Spinal cord (tissue), 10 donors: ENCODE results near the gene MRPL39. TPM values are rescaled to one million over a fixed set of nuclear protein-coding genes. Genes with fewer than 3 reads are reported as not detected.
"Not testable (repeated sequence)": the region's sequence is repeated elsewhere in the genome, so short reads cannot be mapped to it uniquely, and the experiment has no call there.

Source experiments
- DNase-seq, 6 donors: peaks; one replicate each; pipeline versions ENCODE4 v3.0.0 to v3.0.0-alpha.2; 2013 to 2015; ENCODE audit warnings: low spot score in 6 of 6, low read depth in 4 of 6
- H3K27ac ChIP-seq: one replicate; pipeline ENCODE4 v1.5.1; 2013; ENCODE audit warnings: low read depth, low read length, control low read depth
- H3K27me3 ChIP-seq: one replicate; pipeline ENCODE4 v1.6.1; 2013; ENCODE audit warnings: low read length; ENCODE audit not compliant: control insufficient read depth, insufficient read depth
- H3K36me3 ChIP-seq: one replicate; pipeline ENCODE4 v1.6.1; 2013; ENCODE audit warnings: low read length; ENCODE audit not compliant: control insufficient read depth, insufficient read depth
- H3K4me1 ChIP-seq: one replicate; pipeline ENCODE4 v1.6.1; 2013; ENCODE audit warnings: low read length; ENCODE audit not compliant: control insufficient read depth, insufficient read depth
- H3K4me3 ChIP-seq: one replicate; pipeline ENCODE4 v1.5.1; 2013; ENCODE audit warnings: low read depth, low read length, control low read depth
- H3K9me3 ChIP-seq: one replicate; pipeline ENCODE4 v1.6.1; 2013; ENCODE audit warnings: low read length; ENCODE audit not compliant: control insufficient read depth, insufficient read depth
- WGBS: methylation state at CpG from one replicate; pipeline ENCODE4 v1.1.5; 2013; ENCODE audit warnings: missing lambda C conversion rate; ENCODE audit not compliant: insufficient coverage; 5-methylcytosine and 5-hydroxymethylcytosine counted together
- polyA plus RNA-seq, 2 donors: library from polyadenylated mRNA; unstranded; fragments of 120-200 nt; gene quantifications; one replicate each; pipeline ENCODE4 v1.2.1, GENCODE V29; 2013; ENCODE audit not compliant: insufficient read length in 2 of 2
- total RNA-seq, 2 donors: library from RNA; depleted of rRNA in 1 of 2; stranded (reverse); fragments of 120-200 nt in 1 of 2; fragments of >200 nt in 1 of 2; gene quantifications; one replicate each; pipeline versions ENCODE4 v1.2.3 to v1.2.4, GENCODE V29; 2013 to 2014
- donor health status: healthy.

The MRPL39 gene
- total and polyA plus RNA-seq, 4 donors: 27.7 to 47.6 (median 29.4) TPM

DNA sequence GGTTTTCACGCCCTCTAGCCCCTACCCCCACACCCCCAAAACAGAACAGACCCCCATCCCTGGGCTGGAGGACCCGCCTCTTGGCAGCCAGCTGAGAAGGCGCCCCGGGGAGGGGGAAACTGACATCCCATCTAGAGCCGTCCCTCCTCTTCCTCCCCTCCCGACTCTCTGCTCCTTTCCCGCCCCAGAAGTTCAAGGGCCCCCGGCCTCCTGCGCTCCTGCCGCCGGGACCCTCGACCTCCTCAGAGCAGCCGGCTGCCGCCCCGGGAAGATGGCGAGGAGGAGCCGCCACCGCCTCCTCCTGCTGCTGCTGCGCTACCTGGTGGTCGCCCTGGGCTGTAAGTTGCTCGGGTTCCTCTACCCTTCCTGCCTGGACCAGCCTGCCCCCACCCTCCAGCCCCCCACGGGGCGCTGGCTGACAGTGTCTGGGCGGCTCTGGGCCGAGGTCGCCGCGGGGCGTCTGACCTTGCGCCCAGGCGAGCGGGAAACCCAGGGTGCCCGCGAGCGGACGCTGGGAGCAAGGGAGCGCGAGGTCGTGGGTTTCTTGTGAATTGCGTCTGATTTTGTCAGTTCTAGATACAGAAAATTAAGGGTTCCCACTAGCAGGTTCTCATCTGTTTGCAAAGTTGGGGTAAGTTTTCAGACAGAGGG lies 32.4 kb upstream of the MRPL39 start:
- no peaks in the 10 kb centered on the region for H3K27me3 ChIP-seq
- under 1% methylated on average over 38 of the region's 40 CpGs for WGBS
- H3K27ac ChIP-seq: peak overlapping the region; percentile 91
- no peaks in the 10 kb centered on the region for H3K9me3 ChIP-seq
- H3K36me3 ChIP-seq: no peaks in the 10 kb centered on the region
- peak overlapping the region; percentile 87 for H3K4me3 ChIP-seq
- H3K4me1 ChIP-seq: peaks cover 8% of the 10 kb centered on the region
- peak in 2 of 6 donors; percentile 31 to 80 for DNase-seq

DNA sequence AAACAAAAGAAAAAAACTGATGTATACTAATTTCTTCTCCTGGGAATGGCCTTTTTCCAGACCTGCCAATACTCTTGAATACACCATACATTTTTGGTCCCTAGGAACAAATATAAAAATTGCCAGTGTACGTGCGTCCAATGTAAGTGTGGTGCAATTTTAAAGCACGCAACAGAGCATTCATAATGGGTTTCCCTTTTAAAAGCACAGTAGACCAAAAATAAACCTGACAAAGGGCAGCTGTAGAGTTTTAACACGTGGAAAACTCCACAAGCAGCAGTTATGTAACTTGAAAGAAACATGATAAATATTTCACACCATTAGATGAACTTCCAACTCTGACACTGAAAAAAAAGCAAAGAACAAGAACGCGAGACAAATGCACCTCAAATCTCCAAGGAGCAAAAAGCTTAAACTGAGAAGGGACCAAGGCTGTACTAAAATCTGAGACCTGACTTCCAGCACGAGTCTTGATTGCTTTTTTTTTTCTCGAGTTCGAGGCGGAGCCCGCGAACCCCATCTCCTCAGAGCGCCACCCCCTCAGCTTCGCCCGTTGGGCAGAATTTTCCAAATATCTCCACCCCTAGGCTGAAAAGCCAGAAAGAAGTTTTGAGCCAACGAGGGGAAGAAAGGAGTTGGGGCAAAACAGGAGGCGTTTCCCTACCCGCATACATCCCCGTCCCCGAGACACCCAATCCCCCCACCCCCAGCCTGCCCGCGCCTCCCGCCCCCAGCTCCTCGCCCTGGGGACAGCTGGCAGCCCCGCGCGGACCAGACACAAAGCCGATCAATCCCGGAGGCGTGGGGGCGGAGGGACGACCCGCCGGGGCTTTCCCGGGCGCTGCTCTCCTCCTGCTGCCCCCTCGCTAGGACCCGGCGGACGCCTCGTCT lies 31.6 kb upstream of the MRPL39 start, which contains the start of gene JAM2:
TSS of gene JAM2 (plus strand) at position 599 of the 891 bp plus-strand sequence. CDS start 564 bp downstream, outside the sequence.
- H3K4me1 ChIP-seq: peaks cover 8% of the 10 kb centered on the region
- peak within 1 kb of the TSS; percentile 91 for H3K27ac ChIP-seq
- DNase-seq: peak in 4 of 6 donors; percentile 54 to 89 (median 70)
- 0% methylated on average over 19 of the region's 41 CpGs for WGBS
- no peaks in the 10 kb centered on the region for H3K27me3 ChIP-seq
- H3K9me3 ChIP-seq: no peaks in the 10 kb centered on the region
- no peaks in the 10 kb centered on the region for H3K36me3 ChIP-seq
- H3K4me3 ChIP-seq: peak within 1 kb of the TSS; percentile 87

DNA sequence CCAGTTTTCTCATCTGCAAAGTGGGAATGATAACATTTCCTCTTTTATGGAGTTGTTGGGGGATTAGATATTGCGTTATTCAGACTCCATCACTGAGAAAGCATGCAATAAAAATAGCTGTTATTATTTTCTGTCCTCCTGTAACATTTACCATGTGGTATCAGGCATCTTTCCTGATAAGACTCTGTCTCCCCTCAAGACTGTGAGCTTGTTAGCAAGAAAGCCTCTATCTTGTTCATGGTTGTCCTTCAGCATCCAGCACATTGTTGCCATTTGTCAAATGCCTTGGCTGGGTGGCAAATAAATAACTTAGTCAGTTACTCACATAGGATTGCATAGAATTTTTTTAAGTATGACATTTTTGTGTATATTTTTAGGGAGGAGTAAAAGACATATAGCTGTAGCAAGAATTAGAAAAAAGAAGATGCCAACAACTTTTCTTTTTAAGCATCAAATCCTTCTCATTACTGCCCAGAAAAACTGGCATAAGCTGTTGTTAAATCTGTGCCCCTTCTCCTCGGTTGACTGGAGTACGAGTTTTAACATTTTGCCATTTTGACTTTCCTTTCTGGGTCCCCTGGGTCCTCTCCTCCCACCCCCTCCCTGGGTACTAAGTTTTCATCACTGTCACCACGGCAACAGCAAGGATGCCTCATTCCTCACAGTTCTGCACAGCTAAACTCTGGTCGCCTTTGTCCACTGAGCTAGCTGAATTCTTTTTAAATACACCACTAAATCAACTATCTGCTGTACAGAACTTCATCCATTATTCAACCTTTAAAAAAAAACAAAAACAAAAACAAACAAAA lies 30.8 kb upstream of the MRPL39 start:
- H3K9me3 ChIP-seq: no peaks in the 10 kb centered on the region
- 2% methylated on average over 4 of the region's 5 CpGs for WGBS
- H3K27me3 ChIP-seq: no peaks in the 10 kb centered on the region
- H3K27ac ChIP-seq: peak overlapping the region; percentile 91
- peak in 2 of 6 donors; percentile 74 for DNase-seq
- H3K36me3 ChIP-seq: no peaks in the 10 kb centered on the region
- peak overlapping the region; percentile 87 for H3K4me3 ChIP-seq
- H3K4me1 ChIP-seq: peaks cover 8% of the 10 kb centered on the region

DNA sequence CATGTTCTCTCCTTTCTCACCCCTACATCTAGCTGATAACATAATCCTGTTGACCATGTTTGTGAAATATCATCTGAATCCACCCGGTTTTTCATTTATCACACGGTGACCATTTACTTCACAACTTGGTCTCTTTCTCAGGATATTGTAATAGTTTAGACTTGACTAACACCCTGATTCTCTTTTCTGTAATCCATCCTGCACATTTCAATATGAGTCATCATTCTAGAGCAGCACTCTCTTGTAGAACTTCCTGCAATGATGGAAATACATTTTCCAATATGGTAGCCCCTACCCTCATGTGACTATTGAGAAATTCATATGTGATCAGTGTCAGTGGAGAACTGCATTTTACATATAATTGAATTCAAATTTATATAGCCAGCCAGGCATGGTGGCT lies 29.4 kb upstream of the MRPL39 start:
- Histone ChIP-seq H3K9me3 (no peaks in the 10 kb centered on the region), H3K27me3 (no peaks in the 10 kb centered on the region), H3K4me3 (no peak overlapping the region), H3K4me1 (peaks cover 8% of the 10 kb centered on the region), H3K36me3 (no peaks in the 10 kb centered on the region), H3K27ac (no peak overlapping the region)
- no peak for DNase-seq
- no CpG with 5 or more reads among the region's 2 CpGs for WGBS

DNA sequence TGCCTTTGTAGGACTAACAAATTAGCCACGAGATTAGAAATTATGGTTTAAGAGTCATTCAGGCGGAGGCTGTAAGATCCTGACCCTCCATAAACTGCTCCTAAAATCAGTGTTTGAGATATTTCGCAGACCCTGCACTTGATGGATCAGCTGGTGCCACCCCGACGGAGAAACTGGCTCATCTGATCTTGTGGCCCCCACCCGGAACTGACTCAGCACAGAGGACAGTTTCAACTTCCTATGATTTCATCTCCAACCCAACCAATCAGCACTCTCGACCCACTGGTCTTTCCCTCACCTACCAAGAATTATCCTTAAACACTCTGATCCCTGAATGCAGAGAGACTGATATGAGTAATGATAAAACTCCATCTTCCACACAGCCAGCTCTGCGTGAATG lies 28.0 kb upstream of the MRPL39 start:
- 91% methylated on average over 5 of the region's 8 CpGs for WGBS
- no peak for DNase-seq
- no peak overlapping the region for H3K27ac ChIP-seq

DNA sequence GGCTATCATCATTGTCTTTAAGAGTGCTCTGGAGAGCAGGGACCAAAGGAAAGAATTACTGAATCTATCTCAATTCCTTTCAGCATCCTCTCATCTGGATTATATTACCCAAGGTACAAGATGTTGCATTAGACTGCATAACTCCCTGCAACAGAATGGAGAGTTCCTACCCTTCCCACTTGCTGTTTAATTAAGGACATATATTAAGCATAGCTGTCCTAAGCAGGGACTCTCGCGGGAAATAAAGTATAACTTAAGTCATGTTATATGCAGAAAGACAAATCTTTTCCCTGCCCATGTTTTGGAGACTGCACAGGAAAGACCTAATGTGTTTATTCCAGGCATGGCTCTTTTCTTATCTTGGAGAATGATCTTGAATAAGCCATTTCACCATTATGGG lies 25.0 kb upstream of the MRPL39 start:
- WGBS: no CpG with 5 or more reads among the region's 2 CpGs
- Histone ChIP-seq H3K36me3 (no peaks in the 10 kb centered on the region), H3K27ac (no peak overlapping the region), H3K4me1 (no peaks in the 10 kb centered on the region), H3K27me3 (no peaks in the 10 kb centered on the region), H3K9me3 (no peaks in the 10 kb centered on the region), H3K4me3 (no peak overlapping the region)
- DNase-seq: peak in 1 of 6 donors; percentile 76

More for the DNA sequence above, 28.0 kb upstream of the MRPL39 start:
- peaks cover 8% of the 10 kb centered on the region for H3K4me1 ChIP-seq
- no peaks in the 10 kb centered on the region for H3K27me3 ChIP-seq
- H3K4me3 ChIP-seq: no peak overlapping the region
- no peaks in the 10 kb centered on the region for H3K36me3 ChIP-seq
- H3K9me3 ChIP-seq: no peaks in the 10 kb centered on the region

DNA sequence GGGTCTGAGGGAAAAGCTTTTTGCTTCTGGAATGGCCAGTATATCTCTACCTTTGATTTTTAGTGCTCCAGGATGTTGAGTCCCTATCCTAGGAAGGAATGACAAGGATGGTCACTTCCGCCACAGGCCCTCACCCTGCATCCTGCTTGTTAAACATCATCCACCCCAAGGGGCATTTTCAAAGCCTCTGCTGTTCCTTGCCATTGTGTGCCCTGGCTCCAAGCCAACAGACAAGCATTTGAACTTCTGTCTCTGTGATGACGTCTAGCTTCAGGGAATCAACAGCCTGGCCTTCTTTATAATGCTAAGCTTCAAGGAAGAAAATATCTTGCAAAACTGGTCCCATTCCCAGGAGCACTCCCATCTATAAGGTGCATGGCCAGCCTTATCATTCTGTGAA lies 19.5 kb upstream of the MRPL39 start:
- Histone ChIP-seq H3K27me3 (no peaks in the 10 kb centered on the region), H3K4me3 (no peak overlapping the region), H3K9me3 (no peaks in the 10 kb centered on the region), H3K36me3 (no peaks in the 10 kb centered on the region), H3K27ac (no peak overlapping the region), H3K4me1 (peaks cover 3% of the 10 kb centered on the region)
- WGBS: 36% methylated on average over 2 of the region's 2 CpGs
- peak in 2 of 6 donors; percentile 59 for DNase-seq

DNA sequence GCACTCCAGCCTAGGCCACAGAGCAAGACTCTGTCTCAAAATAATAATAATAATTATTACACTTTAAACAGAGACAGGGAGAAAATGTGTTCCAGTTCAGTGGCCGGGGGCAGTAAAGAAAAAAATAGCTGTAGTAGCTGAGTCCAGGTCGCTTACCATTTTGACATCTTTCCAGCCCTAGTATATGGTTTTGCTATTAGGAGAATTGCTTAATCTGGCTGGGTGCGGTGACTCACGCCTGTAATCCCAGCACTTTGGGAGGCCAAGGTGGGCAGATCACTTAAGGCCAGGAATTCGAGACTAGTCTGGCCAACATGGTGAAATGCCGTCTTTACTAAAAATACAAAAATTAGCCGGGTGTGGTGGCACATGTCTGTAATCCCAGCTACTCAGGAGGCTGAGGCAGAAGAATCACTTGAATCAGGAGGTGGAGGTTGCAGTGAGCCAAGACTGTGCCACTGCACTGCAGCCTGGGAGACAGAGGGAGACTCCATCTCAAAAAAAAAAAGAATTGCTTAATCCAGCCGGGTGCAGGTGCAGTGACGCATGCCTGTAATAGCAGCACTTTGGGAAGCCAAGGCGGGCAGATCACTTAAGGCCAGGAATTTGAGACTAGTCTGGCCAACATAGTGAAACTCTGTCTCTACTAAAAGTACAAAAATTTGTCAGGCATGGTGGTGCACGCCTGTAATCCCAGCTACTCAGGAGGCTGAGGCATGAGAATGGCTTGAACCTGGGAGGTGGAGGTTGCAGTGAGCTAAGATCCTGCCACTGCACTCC lies 18.7 kb upstream of the MRPL39 start:
- 90% methylated on average over 7 of the region's 11 CpGs for WGBS

DNA sequence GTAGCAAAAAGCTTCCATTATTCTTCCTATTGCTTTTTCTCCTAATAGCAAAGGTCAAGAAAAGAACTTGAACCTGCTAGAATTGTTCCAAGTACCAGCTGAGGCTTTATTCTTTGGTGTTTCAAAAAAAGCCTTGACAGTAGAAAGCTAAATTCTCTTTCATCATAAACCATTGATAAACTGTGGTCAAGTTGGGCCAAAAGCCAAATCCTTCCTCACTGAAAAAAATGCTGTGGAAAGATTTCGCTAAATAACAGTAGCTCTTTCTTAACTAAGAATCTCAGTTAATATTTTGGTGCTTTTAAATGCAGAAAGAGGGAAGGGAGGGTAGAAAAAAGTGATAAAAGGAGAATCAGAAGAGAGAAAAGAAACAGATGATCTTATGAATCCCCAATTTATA lies 17.8 kb upstream of the MRPL39 start:
- DNase-seq: peak in 1 of 6 donors; percentile 23
- no peaks in the 10 kb centered on the region for H3K9me3 ChIP-seq
- no peaks in the 10 kb centered on the region for H3K36me3 ChIP-seq
- no peak overlapping the region for H3K4me3 ChIP-seq
- WGBS: no CpG with 5 or more reads among the region's 1 CpG
- no peak overlapping the region for H3K27ac ChIP-seq
- peaks cover 3% of the 10 kb centered on the region for H3K4me1 ChIP-seq
- no peaks in the 10 kb centered on the region for H3K27me3 ChIP-seq

More for the DNA sequence above, 18.7 kb upstream of the MRPL39 start:
- not testable (repeated sequence) for H3K9me3 ChIP-seq, H3K36me3 ChIP-seq, H3K27ac ChIP-seq, H3K4me1 ChIP-seq, H3K27me3 ChIP-seq, DNase-seq, H3K4me3 ChIP-seq
